NCI-H128 (cell line): ENCODE measurements around the gene ECPAS.
"Not testable (repeated sequence)": the region's sequence is repeated elsewhere in the genome, so short reads cannot be mapped to it uniquely, and the experiment has no call there.

ENCODE experiments used
- DNase-seq: peaks from one replicate; lab custom pipeline; 2025; ENCODE audit not compliant: unreplicated experiment; lab: John Stamatoyannopoulos, UW

Gene ECPAS

DNA sequence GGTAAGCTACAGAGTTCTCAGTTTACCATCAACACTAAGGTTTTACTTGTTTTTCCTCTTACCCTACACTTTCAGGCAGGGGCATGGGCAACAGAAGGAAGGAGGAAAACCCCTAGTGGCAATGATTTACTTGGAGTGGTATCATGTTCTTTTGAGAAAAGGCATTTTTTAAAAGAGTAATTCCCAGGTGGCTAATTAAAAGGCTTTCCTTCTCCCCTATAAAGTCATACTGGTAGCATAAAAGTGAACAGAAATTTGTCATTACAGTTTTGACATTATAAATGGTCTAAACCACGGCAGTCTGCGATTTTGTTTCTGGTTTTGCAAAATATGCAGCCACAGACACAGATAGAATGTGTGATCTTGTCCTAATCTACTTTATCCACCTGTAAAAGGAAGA lies 123.3 kb downstream of the ECPAS start:
- DNase-seq, result no peak

DNA sequence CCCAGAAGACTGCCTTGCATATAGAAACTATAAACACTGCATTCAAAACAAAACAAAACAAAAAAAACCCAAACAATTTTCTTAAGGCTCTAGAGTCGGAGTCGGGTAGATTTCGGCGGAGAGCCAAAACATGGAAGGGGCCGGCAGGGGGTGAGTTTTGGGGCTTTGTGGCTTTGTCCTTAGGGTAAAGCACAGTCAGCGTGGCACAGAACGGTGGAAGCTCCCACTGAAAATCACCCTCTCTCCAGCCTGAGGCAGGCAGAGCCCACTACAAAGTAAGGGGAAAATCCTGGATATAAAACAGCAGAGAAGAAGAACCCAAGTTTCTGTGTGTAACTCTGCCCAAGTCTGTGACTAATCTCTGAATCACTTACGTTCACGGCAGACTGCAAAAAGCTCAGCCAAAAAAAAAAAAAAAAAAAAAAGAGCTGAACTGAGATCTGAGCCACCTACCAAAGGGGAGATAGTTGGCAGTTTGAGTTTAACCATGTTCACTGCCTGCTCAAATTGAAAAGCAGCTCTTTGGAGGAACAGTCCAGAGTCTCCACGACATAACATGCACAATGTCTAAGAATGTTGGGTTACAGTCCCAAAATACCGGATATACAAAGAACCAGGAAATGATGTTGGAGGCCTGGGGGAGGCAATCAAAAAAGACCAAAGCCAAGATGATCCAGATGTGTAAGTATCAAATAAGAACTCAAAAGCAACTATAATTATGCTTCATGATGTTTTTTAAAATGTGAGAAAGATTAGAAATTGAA lies 127.5 kb downstream of the ECPAS start:
- no peak for DNase-seq

DNA sequence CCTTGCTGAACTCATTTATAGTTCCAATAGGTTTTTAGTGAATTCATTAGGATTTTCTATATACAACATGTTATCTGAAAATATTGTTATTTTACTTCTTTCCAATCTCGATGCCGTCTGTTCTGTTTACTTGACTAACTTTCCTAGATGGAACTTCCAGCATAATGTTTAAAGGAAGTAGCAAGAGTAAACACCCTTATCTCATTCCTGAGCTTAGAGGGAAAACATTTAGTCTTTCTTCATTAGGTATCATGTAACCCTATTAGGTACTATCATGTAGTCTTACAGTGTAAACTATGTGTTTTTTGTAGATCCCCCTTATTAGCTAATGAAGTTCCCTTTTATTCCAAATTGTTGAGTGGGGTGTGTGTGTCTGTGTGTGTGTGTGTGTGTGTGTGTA lies 131.6 kb downstream of the ECPAS start:
- DNase-seq, result no peak

DNA sequence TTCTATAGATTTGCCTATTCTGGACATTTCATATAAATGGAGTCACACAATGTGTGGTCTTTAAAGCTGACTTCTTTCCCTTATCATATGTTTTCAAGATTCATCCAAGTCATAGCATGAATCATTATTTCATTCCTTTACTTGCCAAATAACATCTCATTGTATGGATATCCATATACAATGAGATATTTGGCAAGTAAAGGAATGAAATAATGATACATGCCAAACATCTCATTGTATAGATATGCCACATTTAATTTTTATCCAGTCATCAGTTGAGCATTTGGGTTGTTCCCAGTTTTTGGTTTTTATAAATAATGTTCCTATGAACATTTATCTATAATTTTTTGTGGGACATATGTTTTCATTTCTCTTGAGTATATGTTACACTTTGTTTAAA lies 133.6 kb downstream of the ECPAS start:
- no peak for DNase-seq

DNA sequence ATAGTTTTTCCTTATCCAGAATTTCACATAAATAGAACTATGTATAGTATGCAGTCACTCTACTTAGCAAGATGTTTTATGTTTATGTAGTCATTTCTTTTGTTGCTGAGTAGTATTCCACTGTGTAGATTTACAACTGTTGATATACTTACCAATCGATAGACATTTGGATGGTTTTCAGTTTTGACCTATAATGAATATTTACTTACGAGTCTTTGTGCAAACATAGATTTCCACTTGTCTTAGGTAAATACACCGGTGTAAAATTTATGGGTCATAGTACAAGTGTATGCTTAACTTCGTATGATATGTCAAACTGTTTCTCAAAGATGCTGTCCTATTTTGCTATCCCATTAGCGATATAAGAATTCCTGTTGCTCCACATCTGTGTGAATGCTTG lies 134.4 kb downstream of the ECPAS start:
- DNase-seq, result no peak

DNA sequence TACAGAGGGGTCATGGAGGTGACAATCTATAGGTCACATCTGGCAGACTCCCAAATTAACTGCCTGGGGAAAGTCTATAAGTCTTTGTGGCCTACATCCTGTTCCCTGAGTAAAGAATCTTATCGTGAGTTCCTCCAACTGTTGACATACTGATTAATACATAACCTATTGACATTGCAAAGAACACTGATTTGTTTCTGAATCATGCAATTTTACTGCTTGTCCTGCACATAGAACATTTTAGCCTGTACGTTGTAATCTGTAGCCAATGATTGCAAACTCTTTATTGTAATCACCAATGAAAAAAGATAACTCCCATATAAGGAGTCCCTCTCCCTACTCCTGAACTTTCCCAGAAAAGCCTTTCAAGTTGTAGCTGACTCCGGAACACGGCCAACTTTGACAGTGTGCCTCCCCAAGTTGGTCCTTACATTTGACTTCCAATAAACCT lies 135.3 kb downstream of the ECPAS start:
- no peak for DNase-seq

DNA sequence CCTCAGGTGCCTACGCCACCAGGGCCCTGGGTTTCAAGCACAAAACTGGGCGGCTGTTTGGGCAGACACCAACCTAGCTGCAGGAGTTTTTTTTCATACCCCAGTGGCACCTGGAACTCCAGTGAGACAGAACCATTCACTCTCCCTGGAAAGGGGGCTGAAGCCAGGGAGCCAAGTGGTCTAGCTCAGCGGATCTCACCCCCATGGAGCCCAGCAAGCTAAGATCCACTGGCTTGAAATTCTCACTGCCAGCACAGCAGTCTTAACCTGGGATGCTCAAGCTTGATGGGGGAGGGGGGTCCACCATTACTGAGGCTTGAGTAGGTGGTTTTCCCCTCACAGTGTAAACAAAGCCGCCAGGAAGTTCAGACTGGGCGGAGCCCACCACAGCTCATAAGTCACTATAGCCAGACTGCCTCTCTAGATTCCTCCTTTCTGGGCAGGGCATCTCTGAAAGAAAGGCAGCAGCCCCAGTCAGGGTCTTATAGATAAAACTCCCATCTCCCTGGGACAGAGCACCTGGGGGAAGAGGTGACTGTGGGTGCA lies 149.8 kb downstream of the ECPAS start:
- DNase-seq, result not testable (repeated sequence)

DNA sequence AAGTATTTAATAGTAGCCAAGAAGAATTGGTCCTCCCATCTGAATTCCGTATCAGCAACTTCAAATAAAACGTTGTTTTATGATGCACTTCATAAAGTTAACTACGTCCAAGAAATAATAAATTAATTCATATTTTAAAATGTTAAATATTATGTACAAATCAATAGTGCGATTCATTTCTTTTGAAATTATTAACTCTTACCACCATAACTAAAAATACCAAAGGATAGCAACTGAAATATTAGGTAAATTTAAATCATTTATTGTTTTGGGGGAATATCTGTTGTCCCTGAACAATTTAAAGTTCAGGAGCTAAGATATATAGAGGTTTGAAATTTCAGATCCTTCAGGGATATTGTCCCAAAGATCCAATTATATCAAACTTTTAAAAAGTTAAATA lies 154.1 kb downstream of the ECPAS start, which contains the start of gene OR2K2:
Gene OR2K2 (minus strand): TSS at position 101 of the 400 bp plus-strand sequence. CDS start 1,791 bp downstream, outside the sequence.
- DNase-seq, result no peak

DNA sequence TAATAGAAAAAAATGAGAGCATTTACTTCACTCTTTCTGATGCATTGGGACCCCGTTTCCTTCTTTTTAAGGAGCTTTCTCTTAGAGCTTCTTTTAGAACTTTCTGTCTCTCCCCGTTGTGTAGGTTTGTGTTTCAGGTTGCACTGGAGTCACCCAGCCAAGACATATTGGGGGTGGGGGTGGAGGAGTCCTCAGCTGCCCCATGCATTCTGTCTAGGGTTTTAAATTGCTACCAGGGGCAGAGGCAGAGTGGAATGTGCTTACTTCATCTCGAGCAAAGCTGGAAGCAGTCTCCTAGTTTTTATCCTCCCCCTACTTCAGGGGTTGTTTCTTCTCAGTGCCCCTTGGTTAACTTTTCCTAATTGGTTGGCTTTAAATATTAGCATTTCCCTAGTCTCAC lies 163.6 kb downstream of the ECPAS start:
- DNase-seq, result no peak

DNA sequence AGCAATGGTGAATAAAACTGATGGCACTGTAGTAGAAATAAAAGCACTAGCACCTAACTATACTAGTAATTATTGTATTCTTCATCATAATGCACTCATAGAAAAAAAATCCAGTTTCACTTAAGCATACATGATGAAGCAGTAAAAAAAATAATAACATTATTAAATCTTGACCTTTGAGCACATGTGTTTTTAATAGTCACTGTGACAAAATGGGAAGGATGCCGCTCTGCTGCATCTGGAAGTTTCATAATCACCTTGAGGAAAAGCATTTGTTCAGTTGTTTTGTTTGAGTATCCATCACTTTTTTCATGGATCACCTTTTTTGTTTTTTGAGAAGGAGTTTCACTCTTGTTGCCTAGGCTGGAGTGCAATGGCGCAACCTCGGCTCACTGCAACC lies 167.4 kb downstream of the ECPAS start:
- no peak for DNase-seq
